Nephron (organoid): ENCODE data around the gene CELA2B.

ENCODE experiments used
- H3K27ac Mint-ChIP-seq, 3 experiments: 2 replicates each; pipeline ENCODE4 v1.8.0; 2020; ENCODE audit warnings: mixed read lengths in 3 of 3, mild to moderate bottlenecking in 2 of 3, moderate library complexity in 1 of 3
- H3K27me3 Mint-ChIP-seq: 2 replicates; pipeline ENCODE4 v1.8.0; 2021; ENCODE audit warnings: low read depth, mild to moderate bottlenecking, moderate library complexity, mixed read lengths
- H3K36me3 Mint-ChIP-seq: 2 replicates; pipeline ENCODE4 v1.8.0; 2020; ENCODE audit warnings: low read depth, mixed read lengths
- H3K4me1 Mint-ChIP-seq: 2 replicates; pipeline ENCODE4 v1.8.0; 2020; ENCODE audit warnings: mixed read lengths
- H3K4me3 Mint-ChIP-seq, 3 experiments: 2 replicates each; pipeline ENCODE4 v1.8.0; 2020; ENCODE audit warnings: mild to moderate bottlenecking in 3 of 3, mixed read lengths in 3 of 3, moderate library complexity in 2 of 3
- H3K9me3 Mint-ChIP-seq: 2 replicates; pipeline ENCODE4 v1.8.0; 2020; ENCODE audit warnings: mixed read lengths
- TF ChIP-seq, protein P1 (sequence below), 3 experiments: fragments of 200-600 bp; sonication (generic); IDR thresholded peaks; one replicate each; pipeline ENCODE4 v1.5.0; 2021; ENCODE audit warnings: antibody characterized with exemption in 3 of 3; ENCODE audit not compliant: unreplicated experiment in 3 of 3

The CELA2B gene

DNA sequence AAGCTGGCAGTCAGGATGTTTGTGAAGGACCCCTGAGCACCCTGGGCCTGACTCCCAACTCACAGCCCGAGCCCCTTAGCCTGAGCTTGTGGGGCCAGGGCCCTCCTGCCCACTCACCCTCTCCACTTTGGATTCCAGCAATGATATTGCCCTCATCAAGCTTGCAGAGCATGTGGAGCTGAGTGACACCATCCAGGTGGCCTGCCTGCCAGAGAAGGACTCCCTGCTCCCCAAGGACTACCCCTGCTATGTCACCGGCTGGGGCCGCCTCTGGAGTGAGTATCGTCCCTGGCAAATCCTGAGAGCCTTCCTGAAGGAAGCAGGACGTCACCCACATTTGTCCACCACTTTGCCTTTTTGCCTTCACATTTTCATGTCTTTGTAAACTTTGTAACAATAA is 32.6 kb upstream of the CELA2B start:
- peaks cover 14% of the 10 kb centered on the region for H3K4me1 Mint-ChIP-seq
- H3K9me3 Mint-ChIP-seq = no peaks in the 10 kb centered on the region
- no peak overlapping the region for H3K27ac Mint-ChIP-seq
- H3K27me3 Mint-ChIP-seq = peaks cover 8% of the 10 kb centered on the region
- H3K4me3 Mint-ChIP-seq = no peak overlapping the region
- TF ChIP-seq, protein P1, sequence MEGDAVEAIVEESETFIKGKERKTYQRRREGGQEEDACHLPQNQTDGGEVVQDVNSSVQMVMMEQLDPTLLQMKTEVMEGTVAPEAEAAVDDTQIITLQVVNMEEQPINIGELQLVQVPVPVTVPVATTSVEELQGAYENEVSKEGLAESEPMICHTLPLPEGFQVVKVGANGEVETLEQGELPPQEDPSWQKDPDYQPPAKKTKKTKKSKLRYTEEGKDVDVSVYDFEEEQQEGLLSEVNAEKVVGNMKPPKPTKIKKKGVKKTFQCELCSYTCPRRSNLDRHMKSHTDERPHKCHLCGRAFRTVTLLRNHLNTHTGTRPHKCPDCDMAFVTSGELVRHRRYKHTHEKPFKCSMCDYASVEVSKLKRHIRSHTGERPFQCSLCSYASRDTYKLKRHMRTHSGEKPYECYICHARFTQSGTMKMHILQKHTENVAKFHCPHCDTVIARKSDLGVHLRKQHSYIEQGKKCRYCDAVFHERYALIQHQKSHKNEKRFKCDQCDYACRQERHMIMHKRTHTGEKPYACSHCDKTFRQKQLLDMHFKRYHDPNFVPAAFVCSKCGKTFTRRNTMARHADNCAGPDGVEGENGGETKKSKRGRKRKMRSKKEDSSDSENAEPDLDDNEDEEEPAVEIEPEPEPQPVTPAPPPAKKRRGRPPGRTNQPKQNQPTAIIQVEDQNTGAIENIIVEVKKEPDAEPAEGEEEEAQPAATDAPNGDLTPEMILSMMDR (IDR thresholded peaks at IDR 0.05; ENCODE audit: unreplicated experiment in 3 of 3) = no peak
- no peaks in the 10 kb centered on the region for H3K36me3 Mint-ChIP-seq

DNA sequence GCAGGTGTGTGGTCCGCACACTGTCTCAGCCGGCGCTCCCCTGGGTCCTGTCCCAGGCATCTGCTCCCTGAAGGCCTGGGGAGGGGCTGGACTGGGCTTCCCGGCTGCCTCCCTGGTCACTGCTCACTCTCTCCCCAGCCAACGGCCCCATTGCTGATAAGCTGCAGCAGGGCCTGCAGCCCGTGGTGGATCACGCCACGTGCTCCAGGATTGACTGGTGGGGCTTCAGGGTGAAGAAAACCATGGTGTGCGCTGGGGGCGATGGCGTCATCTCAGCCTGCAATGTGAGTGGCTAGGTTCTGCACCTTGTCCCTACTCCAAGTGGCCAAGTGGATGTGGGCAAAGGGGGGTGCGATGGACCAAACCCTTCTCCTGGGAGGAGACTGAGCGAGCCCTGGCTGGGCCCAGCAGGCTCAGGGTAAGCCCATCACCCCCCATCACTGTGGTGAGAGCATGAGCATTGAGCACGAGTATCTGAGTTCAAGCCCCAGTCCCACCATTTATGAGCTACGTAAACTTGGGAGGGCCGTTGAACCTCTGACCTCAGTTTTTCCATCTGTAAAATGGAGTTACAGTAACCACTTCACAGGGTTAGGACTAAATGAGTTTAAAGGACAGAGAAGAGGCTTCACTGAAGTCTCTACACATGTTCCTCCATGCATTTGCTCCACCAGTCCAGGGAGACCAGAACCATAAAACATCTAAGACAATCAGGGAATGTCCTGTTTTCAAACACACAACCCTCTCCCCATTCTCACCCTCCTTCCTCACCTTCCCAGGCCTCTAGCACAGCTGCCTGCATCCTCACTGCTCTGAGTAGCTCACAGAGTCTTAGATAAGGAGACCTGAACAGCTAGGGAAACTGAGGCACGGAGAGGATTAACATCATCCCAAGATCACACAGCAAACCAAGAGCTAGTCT is 31.2 kb upstream of the CELA2B start:
- peaks cover 4% of the 10 kb centered on the region for H3K9me3 Mint-ChIP-seq
- H3K27me3 Mint-ChIP-seq = peaks cover 8% of the 10 kb centered on the region
- H3K4me3 Mint-ChIP-seq = no peak overlapping the region
- TF ChIP-seq, protein P1 (IDR thresholded peaks at IDR 0.05; ENCODE audit: unreplicated experiment in 3 of 3) = no peak
- H3K36me3 Mint-ChIP-seq = no peaks in the 10 kb centered on the region
- H3K27ac Mint-ChIP-seq = no peak overlapping the region
- H3K4me1 Mint-ChIP-seq = peaks cover 14% of the 10 kb centered on the region

DNA sequence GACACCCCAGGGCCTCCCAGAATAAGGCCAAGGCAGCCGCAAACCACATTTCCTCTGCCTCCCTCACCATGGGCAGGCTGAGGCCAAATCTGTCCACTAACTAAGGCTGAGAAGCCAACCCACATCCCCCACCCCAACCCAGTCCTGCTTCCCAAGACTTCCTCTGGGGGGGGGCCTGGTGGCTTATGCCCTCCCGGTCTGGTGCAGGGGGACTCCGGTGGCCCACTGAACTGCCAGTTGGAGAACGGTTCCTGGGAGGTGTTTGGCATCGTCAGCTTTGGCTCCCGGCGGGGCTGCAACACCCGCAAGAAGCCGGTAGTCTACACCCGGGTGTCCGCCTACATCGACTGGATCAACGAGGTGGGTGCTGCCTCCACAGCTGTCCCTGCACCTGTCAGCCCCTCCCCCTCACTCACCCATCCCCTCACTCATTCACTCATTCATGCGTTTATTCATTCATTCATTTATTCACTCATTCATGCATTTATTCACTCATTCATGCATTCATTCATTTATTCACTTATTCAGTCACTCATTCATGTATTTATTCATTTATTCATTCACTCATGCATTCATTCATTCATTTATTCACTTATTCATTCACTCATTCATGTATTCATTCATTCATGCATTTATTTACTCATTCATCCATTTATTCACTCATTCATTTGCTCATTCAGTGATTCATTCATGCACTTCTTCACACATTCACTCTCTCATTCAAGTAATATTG is 30.3 kb upstream of the CELA2B start:
- Mint-ChIP-seq H3K27me3 (peaks cover 8% of the 10 kb centered on the region), H3K9me3 (peaks cover 5% of the 10 kb centered on the region), H3K4me1 (peaks cover 14% of the 10 kb centered on the region), H3K36me3 (no peaks in the 10 kb centered on the region), H3K4me3 (no peak overlapping the region), H3K27ac (no peak overlapping the region)
- TF ChIP-seq, protein P1 (IDR thresholded peaks at IDR 0.05; ENCODE audit: unreplicated experiment in 3 of 3) = no peak

DNA sequence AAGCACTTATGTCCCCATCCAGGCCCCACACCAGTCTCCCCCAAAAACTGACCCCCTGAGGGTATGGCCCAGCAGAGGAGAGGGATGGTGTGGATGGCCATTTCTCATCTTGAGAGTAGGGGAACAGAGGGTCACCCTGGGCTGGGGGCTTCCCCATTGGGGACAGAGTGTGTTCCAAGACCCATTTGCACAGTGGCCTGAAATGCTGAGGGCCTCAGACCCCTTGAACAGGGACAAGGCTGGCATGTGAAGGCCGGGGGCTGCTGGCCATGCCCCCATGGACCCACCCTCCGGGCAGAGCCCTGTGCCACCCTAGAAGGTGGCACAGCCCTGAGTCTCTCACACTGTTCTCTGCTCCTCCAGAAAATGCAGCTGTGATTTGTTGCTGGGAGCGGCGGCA is 29.7 kb upstream of the CELA2B start:
- H3K4me3 Mint-ChIP-seq = no peak overlapping the region
- H3K36me3 Mint-ChIP-seq = no peaks in the 10 kb centered on the region
- TF ChIP-seq, protein P1 (IDR thresholded peaks at IDR 0.05; ENCODE audit: unreplicated experiment in 3 of 3) = no peak
- H3K9me3 Mint-ChIP-seq = peaks cover 5% of the 10 kb centered on the region
- H3K27ac Mint-ChIP-seq = no peak overlapping the region
- peaks cover 8% of the 10 kb centered on the region for H3K27me3 Mint-ChIP-seq
- H3K4me1 Mint-ChIP-seq = peaks cover 14% of the 10 kb centered on the region

DNA sequence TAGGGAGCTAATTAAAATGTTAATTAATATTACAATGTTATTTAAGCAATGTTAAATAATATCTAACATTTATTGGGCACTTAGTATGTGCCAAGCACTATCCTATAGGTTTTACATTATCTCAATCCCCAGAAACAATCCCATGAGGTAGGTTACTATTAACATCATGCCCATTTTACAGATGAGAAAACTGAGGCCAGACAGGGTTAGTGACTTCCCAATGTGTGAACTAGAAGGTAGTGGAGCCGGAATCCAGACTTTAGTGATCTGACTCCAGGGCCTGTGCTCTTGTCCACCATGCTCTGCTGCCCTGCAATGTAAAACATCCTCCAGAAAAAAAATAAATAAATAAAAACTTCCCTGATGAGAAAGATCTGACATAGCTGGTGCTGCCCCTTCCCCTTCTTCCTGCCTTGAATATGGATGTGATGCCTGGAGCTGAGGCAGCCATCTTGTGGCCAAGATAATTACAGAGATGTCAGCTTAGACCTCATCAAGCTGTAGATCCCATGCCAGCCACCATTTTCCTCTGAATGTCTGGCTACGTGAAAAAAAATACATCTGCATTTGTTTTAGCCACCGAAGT is 26.9 kb upstream of the CELA2B start:
- H3K27me3 Mint-ChIP-seq = peaks cover 8% of the 10 kb centered on the region
- H3K27ac Mint-ChIP-seq = no peak overlapping the region
- H3K4me1 Mint-ChIP-seq = peaks cover 12% of the 10 kb centered on the region
- H3K4me3 Mint-ChIP-seq = no peak overlapping the region
- TF ChIP-seq, protein P1 (IDR thresholded peaks at IDR 0.05; ENCODE audit: unreplicated experiment in 3 of 3) = no peak
- no peaks in the 10 kb centered on the region for H3K36me3 Mint-ChIP-seq
- peaks cover 8% of the 10 kb centered on the region for H3K9me3 Mint-ChIP-seq
